GM23338 (cell line): ENCODE data around the gene TSHZ2.

Source experiments
- CREB1 ChIP-seq: fragments of 250-450 bp; sonication (Bioruptor Pico); IDR thresholded peaks from 2 replicates; pipeline ENCODE4 v1.5.0; 2020; ENCODE audit warnings: low read depth, mild to moderate bottlenecking, moderate library complexity
- CTCF ChIP-seq, 2 experiments: fragments of 200-600 bp in 1 of 2; sonication (generic) in 1 of 2; conservative IDR thresholded peaks; 2 replicates each; pipeline versions ENCODE4 v1.5.1 to v1.6.1; 2016 to 2017; ENCODE audit warnings: antibody characterized with exemption in 2 of 2, low read depth in 2 of 2, mild to moderate bottlenecking in 2 of 2, moderate library complexity in 1 of 2
- ETS1 ChIP-seq: IDR thresholded peaks from 2 replicates; pipeline ENCODE4 v1.6.1; 2016; ENCODE audit warnings: antibody characterized with exemption
- EZH2 ChIP-seq: fragments of 200-600 bp; sonication (generic); IDR thresholded peaks from one replicate; pipeline ENCODE4 v1.8.0; 2017; ENCODE audit warnings: antibody characterized with exemption, mild to moderate bottlenecking, low read depth; ENCODE audit not compliant: unreplicated experiment
- EZH2phosphoT487 ChIP-seq: fragments of 200-600 bp; sonication (generic); IDR thresholded peaks from one replicate; pipeline ENCODE4 v1.8.1; 2018; ENCODE audit warnings: antibody characterized with exemption; ENCODE audit not compliant: unreplicated experiment
- JUNB ChIP-seq: IDR thresholded peaks from one replicate; pipeline ENCODE4 v1.6.1; 2016; ENCODE audit warnings: antibody characterized with exemption; ENCODE audit not compliant: unreplicated experiment
- NANOG ChIP-seq: IDR thresholded peaks from 2 replicates; pipeline ENCODE4 v1.6.1; 2016; ENCODE audit warnings: antibody characterized with exemption, borderline replicate concordance
- POLR2AphosphoS5 ChIP-seq: IDR thresholded peaks from 2 replicates; pipeline ENCODE4 v1.6.1; 2016; ENCODE audit warnings: antibody characterized with exemption, low read depth
- REST ChIP-seq: IDR thresholded peaks from one replicate; pipeline ENCODE4 v1.6.1; 2018; ENCODE audit warnings: antibody characterized with exemption; ENCODE audit not compliant: unreplicated experiment
- STAT1 ChIP-seq: IDR thresholded peaks from one replicate; pipeline ENCODE4 v1.6.1; 2016; ENCODE audit warnings: antibody characterized with exemption; ENCODE audit not compliant: unreplicated experiment
- ZNF114 ChIP-seq: fragments of 250-450 bp; sonication (Bioruptor Pico); IDR thresholded peaks from 2 replicates; pipeline ENCODE4 v1.5.0; 2020; ENCODE audit warnings: mild to moderate bottlenecking, moderate library complexity
- ZNF331 ChIP-seq: fragments of 250-450 bp; sonication (Bioruptor Pico); IDR thresholded peaks from 2 replicates; pipeline ENCODE4 v1.5.0; 2020; ENCODE audit warnings: low read depth, mild to moderate bottlenecking, moderate library complexity
- ZNF462 ChIP-seq: fragments of 250-450 bp; sonication (Bioruptor Pico); IDR thresholded peaks from 2 replicates; pipeline ENCODE4 v1.5.0; 2020; ENCODE audit warnings: mild to moderate bottlenecking, moderate library complexity

- TF ChIP-seq CTCF (conservative IDR thresholded peaks at IDR 0.05; ENCODE audit: low read depth in 2 of 2) (no peak), ETS1 (no peak), EZH2 (no peak), POLR2AphosphoS5 (no peak), REST (no peak), JUNB (no peak), ZNF331 (CRISPR knock-in tag) (no peak), EZH2phosphoT487 (no peak), ZNF114 (CRISPR knock-in tag) (no peak), NANOG (no peak), CREB1 (no peak), STAT1 (no peak), ZNF462 (CRISPR knock-in tag) (no peak)
Measured at GRCh38 chr20:53411129-53411528, 439.0 kb downstream of the TSHZ2 start.
